CD4-positive, alpha-beta T cell treated with Interferon alpha-2 for 1 hour (primary cell): ENCODE measurements around the gene EPS8.
"Not testable (repeated sequence)": the region's sequence is repeated elsewhere in the genome, so short reads cannot be mapped to it uniquely, and the experiment has no call there.

Experiments
- DNase-seq, 2 donors: peaks; one replicate each; pipeline ENCODE4 v3.0.0-alpha.2; 2020 to 2022

Gene EPS8

GRCh38 chr12:15796493-15797141, 7.4 kb upstream of the EPS8 start:
- no peak for DNase-seq

- no peak for DNase-seq
Measured at GRCh38 chr12:15794836-15795235, 5.6 kb upstream of the EPS8 start.

- DNase-seq, result no peak
Measured at GRCh38 chr12:15794196-15794595, 5.0 kb upstream of the EPS8 start.

GRCh38 chr12:15788233-15789219, 662 bp downstream of the EPS8 start:
- DNase-seq, result peak in 1 of 2 donors; percentile 39

- no peak for DNase-seq
Measured at GRCh38 chr12:15787778-15788177, 1.4 kb downstream of the EPS8 start.

- no peak for DNase-seq
Measured at GRCh38 chr12:15786772-15787171, 2.4 kb downstream of the EPS8 start.

GRCh38 chr12:15783288-15783687, 5.9 kb downstream of the EPS8 start:
- DNase-seq, result no peak

- no peak for DNase-seq
Measured at GRCh38 chr12:15782667-15783066, 6.5 kb downstream of the EPS8 start.

- DNase-seq, result no peak
Measured at GRCh38 chr12:15779925-15780324, 9.3 kb downstream of the EPS8 start.

GRCh38 chr12:15778126-15778525, 11.1 kb downstream of the EPS8 start:
- DNase-seq, result no peak

GRCh38 chr12:15777355-15778012, 11.7 kb downstream of the EPS8 start:
- no peak for DNase-seq

GRCh38 chr12:15776532-15776931, 12.7 kb downstream of the EPS8 start:
- DNase-seq, result no peak

GRCh38 chr12:15774819-15775218, 14.4 kb downstream of the EPS8 start:
- no peak for DNase-seq

- DNase-seq, result peak in 1 of 2 donors; percentile 22
Measured at GRCh38 chr12:15772405-15773018, 16.7 kb downstream of the EPS8 start.

- DNase-seq, result no peak
Measured at GRCh38 chr12:15770581-15770980, 18.6 kb downstream of the EPS8 start.

GRCh38 chr12:15770021-15770420, 19.2 kb downstream of the EPS8 start:
- DNase-seq, result no peak

GRCh38 chr12:15769586-15769985, 19.6 kb downstream of the EPS8 start:
- no peak for DNase-seq

- DNase-seq, result no peak
Measured at GRCh38 chr12:15767301-15767700, 21.9 kb downstream of the EPS8 start.

GRCh38 chr12:15763328-15763727, 25.9 kb downstream of the EPS8 start:
- no peak for DNase-seq

GRCh38 chr12:15762162-15762561, 27.0 kb downstream of the EPS8 start:
- DNase-seq, result not testable (repeated sequence)

- DNase-seq, result peak in 1 of 2 donors; percentile 4
Measured at GRCh38 chr12:15757553-15758255, 31.5 kb downstream of the EPS8 start.

GRCh38 chr12:15756822-15757221, 32.4 kb downstream of the EPS8 start:
- no peak for DNase-seq
